ENCODE results near the gene SIAH3.
"Not testable (repeated sequence)": the region's sequence is repeated elsewhere in the genome, so short reads cannot be mapped to it uniquely, and the experiment has no call there.

The SIAH3 gene, protein sequence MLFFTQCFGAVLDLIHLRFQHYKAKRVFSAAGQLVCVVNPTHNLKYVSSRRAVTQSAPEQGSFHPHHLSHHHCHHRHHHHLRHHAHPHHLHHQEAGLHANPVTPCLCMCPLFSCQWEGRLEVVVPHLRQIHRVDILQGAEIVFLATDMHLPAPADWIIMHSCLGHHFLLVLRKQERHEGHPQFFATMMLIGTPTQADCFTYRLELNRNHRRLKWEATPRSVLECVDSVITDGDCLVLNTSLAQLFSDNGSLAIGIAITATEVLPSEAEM

DNA sequence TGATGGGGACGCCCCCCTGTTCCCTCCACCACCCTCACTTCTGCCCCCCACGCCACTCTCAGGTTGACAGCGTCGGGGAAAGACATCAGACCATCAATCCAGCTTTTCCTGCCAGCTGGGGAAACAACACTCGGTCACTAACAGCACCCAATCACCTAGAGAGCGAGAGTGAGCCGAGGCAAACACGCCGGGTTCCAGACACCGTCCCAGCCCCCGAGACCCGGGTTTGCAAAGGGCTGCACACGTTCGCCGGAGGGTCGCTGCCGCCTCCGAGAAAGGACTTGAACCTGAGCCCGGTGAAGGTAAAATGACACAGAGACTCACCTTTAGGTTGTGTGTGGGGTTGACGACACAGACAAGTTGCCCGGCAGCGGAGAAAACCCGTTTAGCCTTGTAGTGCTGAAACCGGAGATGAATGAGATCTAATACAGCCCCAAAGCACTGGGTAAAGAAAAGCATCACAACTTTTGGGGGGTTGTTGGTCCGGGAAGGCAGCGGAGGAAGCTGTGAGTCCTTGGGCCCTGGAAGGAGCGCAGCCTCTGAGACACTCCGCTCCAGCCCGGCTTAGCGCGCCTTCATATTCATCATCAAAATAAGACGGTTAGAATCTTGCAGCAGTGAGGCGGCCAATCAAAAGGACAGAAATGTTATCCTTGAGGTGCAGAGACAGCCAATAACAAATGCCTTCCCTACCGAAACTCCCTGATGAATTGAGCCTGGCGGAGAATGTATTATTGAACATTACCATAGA lies at the start of gene SIAH3:
SIAH3 (minus strand) TSS at position 583 of the 751 bp plus-strand sequence; CDS start at position 459, 124 bp downstream.
- FAIRE-seq: no peak

DNA sequence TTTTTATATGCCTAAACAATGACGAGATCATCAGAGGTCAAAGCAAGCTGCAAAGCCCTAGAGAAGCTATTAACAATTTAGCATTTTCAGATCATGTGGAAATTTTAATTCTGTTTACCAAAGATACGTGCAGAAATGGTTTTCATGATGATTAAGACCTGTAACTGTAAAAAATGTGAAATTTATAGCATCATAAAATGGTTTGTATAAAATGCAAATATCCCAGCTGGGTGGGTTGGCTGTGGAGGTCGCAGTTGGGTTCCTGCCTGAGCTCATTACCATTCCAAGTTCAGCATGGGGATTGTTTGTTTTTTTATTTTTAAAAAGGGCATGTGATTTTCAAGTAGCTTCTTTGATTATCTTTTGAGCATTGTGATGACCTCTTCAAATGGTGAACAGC lies 47.9 kb upstream of the SIAH3 start:
- FAIRE-seq: no peak

DNA sequence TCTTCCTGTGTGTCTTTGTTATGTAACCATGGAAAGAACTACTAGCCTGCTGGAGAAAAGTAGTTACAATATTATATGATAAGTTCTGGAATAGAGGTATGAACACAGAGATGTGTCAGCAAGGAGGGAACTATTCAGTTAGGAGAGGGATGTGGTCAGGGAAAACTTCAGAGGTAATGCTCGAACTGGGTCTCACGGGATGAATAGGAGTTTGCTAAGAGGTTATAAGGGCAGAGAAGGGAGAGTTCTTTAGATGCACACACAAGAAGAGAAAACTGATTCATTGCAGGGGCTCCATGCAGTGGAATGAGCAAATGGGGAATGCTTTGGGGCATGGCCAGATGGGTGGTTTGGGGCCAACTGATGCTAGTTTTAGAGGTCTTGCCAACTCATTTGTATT lies 46.0 kb upstream of the SIAH3 start:
- FAIRE-seq: no peak

DNA sequence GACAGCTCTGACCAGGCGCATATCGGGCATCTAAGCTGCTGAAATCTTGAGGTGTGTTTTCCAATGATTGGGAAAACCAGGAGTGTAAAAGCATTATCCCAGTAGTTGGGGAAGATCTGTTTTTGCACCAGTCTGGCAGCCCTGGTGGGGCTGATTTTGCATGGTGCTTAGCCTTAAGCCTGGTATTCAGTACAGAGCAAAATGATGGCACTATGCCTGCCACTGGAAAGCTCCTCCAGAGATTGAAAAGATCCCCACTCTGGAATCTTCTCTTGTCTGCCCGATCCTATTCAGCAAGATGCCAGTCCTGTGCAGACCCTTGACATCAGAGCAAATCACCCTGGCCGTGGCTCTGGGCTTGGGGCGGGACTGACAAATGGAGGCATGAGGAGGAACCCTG lies 44.7 kb upstream of the SIAH3 start:
- FAIRE-seq: no peak

DNA sequence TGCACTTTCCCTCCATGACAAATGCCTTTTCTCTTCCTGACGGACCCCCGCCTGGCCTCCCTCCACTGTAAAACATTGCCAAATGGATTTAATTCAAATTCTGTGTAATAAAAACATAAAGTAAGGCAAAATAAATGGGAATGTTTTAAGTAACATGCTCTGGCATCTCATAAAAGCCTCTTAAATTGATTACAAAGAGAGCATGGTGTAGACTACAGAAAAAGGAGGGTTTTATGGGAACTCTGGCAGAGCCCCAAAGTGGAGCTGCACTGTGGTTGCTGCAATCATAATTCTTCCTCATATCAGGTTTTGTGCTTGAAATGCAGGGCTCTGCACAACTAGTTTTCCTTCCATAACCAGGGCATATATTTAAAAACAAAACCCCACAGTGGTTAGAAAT lies 44.3 kb upstream of the SIAH3 start:
- no peak for FAIRE-seq

DNA sequence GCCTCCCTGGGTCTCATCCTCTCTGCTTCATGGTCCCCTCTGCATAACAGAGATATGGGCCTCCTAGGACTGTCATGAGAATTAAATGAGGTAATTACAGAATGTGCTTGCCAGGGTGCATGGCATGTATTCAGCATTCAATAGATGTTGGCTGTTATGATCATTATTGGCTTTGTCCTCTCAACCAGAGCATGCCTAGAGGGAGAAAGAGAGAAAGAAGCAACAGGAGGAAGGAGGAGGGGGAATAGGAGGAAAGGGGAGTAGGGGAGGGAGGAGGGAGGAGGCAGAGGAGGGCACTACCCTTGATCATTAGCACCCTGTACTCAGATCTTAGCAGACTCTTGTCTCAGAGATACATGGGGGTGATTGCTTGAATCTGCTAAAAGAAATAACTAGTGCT lies 41.0 kb upstream of the SIAH3 start:
- FAIRE-seq: no peak

DNA sequence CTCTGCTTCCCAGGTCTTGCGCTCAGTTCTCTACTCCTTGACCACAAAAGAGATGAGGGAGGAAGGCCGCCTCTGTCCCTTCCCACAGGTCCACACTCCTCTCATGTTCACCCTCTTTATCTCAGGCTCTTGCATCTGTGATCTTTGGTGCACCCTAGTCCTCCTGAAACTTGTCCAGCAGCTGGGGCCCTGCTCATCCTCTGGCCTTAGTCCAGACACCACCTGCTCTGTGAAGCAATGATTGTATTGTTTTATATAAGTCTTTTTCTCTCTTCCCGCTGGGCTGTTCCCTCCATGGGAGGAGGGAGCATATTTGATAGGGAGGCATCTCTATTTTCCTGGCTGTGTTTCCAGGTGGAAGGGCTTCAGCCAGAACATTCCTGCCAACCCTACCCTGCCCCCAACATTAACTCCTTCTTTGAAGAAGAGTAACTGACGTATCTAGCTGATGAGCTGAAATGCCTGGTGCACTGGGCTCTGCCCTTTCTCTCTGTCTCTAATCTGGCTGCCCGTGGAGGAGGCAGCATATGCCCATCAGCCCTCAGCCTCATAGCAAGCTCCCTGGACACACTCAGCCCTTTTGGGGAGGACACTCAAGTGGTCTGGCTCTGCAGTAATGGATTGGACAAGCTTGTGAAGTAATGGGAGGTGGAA lies 38.2 kb upstream of the SIAH3 start:
- FAIRE-seq: no peak

DNA sequence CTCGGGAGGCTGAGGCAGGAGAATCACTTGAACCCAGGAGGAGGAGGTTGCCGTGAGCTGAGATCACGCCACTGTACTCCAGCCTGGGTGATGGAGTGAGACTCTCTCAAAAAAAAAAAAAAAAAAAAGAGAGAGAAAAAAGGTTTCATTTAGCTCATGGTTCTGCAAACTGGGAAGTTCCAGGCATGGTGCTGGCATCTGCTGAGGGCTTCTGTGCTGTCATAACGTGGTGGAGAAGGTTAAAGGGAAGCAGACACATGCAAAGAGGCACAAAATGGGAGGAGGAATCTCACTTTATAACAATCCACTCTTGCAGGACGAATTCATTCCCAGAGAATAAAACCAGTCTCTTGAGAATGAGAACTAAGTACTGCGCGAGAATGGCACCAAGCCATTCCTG lies 34.9 kb upstream of the SIAH3 start:
- FAIRE-seq: no peak

DNA sequence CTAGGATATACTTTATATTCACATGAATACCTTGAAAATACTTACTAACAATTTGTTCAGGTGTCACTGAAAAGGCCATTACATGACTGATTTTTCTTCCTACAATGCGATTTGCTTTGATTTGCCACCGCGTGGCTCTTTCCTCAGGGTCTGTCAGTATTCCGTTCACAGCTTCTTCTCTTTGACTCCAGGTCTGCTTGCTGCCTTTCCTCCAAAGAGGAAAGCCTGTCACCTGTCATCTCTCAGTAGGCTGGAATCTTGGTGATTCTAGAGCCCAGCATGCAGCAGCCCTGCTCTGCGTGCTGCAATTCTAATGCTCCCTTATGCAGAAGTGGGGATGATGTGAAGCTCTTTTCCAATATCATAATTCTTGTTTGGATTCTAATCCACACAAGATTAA lies 33.6 kb upstream of the SIAH3 start:
- no peak for FAIRE-seq

DNA sequence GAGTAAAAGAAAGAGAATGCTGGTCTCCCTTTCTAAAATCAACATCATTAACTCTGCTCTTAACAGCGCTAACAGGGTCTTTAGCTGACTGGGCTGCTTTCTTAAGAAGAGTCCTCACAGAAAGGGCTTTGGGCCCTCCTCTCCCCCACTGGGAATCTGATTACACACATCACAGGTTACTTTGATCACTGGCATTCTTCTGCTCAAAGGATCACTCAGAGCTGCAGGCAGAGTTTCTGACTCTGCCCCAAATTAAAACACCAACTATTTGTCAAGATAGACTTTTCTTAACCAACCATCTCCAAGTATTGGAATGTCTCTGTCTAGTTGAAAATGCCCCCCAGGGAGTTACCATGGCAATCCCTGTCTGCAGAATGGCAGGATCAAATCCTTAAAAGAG lies 31.1 kb upstream of the SIAH3 start:
- FAIRE-seq: no peak

DNA sequence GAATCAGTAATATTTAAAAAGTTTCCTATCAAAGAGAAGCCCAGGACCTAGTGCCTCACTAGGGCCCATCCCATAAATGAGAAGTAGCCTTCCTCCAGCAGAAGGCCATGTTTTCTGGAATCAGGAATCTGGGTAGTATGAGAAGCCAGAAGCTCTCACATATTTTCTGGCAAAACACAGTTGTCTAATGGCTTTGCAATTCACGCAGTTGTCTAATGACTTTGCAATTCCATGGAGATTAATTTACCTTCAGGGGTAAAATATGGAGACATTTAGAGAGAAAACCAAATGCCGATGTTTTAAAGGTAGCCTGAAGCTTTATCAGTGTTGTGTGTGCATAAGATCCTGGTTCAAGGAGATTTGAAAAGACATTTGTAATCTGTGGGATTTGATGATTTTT lies 29.8 kb upstream of the SIAH3 start:
- no peak for FAIRE-seq

DNA sequence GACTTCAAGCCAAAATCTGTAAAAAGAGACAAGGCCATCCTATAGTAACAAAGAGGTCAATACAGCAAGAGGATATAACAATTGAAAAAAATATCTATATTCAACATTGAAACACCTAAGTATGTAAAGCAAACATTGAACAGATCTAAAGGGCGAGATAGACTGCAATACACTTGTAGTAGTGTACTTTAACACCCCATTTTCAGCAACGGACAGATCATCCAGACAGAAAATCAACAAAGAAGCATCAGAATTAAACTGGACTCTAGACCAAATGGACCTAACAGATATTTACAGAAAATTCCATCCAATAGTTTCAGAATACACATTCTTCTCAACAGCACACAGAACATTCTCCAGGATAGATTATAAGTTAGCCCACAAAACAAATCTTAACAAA lies 28.7 kb upstream of the SIAH3 start:
- no peak for FAIRE-seq

DNA sequence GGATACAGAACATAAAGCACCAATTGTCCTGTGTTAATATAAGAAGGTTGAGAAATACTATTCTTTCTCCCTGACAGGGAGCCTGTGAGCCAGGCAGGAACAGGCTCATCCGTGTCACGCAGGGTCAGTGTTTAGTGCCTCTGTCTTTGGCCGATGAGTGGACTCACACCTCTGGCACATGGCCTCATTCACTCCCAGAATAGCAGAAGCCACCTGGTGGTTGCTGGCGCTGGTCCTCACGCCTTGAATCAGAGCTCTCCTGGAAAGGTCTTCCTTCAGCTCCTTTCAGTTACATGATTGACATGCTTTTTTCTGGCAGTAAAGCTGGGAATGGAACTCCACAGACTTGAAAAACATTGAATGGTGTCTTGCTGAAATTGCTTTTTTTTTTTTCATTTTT lies 28.1 kb upstream of the SIAH3 start:
- FAIRE-seq: no peak

DNA sequence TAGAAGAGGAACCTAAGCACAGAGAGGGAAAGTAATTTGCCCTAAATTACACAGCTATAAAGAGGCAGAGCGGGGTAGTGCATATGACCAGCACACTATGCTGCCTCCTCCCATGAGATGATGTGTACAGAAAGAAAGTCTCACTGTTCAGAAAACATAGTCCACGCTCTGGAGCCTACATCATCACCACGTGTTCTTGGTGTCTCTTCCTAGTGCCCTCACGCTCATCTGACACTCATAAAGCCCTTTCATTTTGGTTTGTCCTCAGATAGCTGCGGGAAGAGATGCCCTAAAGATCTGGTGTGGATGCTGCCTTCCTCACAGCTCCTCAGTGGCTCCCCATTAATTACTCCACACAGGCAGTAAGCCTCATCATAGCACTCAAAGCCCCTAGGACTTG lies 27.4 kb upstream of the SIAH3 start:
- FAIRE-seq: no peak

DNA sequence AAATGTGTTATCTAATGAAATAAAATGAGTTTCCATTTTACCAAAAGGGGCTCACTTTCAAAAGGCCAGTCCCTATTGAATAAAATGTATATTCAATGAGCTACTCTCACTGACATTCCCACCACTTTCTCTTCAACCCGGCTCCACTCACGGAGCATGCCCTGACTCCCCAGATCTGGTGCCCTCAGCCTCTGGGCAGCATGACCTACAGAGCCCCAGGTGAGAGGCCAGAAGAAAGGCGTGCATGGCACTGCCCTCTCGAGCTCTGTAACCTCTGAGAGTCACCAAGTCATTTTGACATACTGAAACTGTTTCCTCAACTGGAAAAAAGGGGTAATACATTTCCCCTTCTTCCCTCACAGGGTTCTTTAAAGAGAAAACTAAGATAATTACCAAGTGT lies 25.2 kb upstream of the SIAH3 start:
- FAIRE-seq: no peak

DNA sequence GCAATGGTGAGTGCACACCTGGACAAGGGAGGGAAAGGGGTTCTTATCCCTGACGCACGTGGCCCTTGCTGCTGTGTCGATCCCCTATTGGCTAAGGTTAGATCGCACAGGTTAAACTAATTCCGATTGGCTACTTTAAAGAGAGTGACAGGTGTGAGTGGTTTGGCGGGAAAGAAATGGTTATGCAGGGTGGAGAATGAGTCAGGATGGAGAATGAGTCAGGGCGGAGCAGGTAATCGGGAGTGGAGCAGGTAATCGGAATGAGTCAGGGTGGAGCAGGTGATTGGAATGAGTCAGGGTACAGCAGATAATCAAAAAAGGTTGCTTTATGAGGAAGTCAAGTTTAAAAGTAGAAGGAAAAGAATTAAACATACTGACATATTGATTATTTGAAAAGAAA lies 24.4 kb upstream of the SIAH3 start:
- FAIRE-seq: no peak

DNA sequence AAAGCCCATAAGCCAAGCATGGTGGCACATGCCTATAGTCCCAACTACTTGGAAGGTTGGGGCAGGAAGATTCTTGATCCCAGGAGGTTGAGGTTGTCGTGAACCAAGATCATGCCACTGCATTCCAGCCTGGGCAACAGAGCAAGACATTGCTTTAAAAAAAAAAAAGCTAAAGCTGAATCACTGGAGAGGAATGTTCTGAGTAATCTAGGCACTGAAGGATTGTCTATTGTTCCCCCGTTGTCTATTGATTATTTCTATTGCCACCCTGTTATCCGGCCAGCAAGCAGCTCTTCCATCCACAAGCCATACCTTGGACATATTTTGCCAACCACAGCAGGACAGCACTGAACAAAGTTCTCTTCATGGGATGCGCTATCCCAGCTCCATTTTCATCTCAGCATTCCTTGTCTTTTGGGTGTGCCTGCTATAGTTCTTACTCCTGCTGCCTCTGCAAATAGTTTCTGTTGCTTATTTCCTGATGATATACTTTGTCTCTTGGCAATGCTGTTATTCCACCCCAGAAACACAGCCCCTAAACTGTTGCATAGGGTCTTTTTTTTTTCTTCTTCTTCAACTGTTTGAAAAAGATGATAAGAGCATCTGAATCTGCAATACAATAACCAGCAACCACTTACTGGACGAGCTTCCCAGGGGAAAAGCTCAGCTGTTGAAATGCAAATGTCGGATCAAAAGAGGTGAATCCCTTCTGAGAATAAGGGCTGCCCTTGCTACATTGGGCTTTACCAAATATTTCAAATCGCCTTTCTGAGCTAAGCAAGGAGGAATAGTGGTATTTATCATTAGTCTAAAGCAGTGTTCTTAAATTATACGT lies 22.2 kb upstream of the SIAH3 start:
- no peak for FAIRE-seq

DNA sequence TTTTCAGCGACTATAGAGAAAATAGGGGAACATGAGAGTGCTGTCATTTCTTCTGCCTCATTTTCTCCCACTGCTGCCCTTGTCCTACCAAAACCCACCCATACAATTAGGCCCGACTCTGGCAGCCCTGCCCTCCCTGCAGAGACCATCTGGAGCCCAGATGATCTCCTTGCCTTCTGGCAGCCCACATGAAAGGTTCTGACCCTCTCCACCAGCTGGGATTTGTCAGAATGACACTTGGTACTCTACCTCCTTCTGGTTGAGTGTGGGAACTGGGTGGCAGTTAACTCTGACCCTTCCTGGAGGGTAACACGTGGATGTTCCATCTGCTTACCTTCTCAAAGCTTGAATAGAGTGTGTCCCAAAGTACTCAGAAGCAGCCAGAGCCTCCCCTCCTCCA lies 21.0 kb upstream of the SIAH3 start:
- no peak for FAIRE-seq

DNA sequence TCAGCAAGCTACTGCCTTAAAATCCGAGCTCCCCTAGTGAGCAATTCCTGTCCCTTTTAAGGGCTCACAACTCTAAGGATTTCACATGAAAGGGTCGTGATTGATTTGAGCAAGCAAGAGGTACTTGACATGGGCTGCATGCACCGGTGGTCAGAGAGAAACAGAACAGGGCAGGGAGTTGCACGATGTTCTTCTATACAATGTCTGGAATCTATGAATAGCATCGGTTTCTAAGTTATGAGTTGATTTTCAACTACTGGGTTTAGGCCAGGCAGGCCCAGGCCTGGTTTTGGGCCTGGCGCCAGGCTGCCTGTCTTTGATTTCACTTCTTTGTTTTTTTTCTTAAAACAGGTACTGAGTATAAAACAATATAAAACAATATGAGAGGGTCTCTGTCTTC lies 19.6 kb upstream of the SIAH3 start:
- FAIRE-seq: not testable (repeated sequence)

DNA sequence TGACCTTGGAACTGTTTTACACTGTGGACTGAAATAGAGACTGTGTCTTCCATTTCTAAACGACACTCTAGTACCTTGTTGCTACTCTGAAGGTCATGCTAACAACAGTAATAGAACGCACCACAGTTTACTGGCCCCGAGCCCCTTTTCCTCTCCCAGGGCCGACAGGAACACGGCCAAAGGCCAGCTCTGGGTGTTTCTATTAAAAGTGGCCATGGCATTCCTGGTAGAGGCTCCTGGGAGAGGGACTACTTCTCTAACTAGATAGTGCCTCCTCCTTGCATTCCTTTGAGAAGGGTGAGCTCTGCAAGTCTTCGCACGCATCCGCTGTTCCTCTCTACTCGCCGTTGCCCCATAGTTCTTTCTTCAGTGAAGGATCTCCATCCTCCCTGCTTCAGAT lies 18.7 kb upstream of the SIAH3 start:
- FAIRE-seq: no peak

DNA sequence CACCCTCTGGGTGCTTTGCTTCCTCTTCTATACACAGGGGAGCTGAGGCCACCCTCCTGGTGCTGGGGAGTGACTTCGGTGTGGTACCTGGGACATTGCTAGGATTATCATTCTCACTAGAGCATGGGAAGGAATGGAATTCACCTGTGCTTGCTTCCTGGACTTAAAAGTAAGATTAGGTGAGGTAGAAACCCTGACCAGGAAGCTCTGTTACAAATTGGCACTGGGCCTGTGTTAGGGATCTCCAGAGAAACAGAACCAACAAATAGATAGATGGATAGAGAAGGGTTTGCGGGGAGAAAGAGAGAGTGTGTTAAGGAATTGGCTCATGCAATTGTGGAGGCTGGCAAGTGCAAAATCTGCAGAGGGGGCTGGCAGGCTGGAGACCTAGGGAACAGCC lies 13.9 kb upstream of the SIAH3 start:
- no peak for FAIRE-seq

DNA sequence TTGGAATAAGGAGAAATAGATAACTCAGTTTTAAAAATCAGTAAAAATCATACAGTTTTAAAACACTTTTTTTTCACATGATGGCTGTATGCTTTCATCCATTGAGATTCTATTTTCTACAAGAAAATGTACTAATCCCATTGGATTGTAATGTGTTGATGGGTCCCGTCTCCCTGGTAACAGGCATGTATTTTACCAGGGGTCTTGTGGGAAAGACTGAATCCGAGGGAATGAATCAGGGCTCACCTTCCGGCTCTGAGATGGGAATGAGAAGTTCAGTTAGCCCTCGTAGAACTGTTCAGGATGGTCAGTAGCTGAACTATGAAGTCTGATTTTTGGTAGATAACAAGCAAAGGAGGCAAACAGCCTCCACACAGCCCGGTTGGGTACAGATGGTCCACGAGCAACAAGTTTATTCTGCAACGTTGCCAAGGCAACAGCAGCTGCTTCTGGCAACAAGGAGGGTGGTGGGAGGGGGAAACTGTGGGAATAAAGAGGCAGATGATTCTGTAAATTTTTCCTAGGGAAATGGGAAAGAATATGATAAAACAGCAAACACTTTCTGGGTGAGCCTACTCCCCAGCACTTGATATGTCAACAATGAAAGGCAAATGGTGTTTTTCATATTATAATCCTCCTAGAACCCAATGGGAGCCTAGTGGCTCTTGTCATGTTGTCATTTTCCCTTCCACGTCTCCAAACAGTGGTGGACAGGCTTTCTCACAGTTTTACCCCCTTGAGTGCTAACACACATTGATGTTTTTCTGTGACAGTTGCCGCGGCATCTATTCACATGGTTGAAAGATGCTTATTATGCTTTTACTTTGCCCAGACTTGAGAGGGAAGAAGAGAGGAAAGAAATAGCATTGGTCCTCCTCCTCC lies 12.4 kb upstream of the SIAH3 start:
- FAIRE-seq: no peak
